HCT116 (cell line): ENCODE data around the gene ARHGEF17. TPM values are rescaled to one million over a fixed set of nuclear protein-coding genes. Genes with fewer than 3 reads are reported as not detected.

Experiments
- ATAC-seq: fragments of 200-7000 bp; cut with Tn5 transposase; 2 replicates; pipeline ENCODE4 v1.9.1; 2020; ENCODE audit warnings: mild to moderate bottlenecking, moderate library complexity
- BruUV-seq: library from RNA; stranded (reverse); fragments of 400-500 nt; replicated peaks from 2 replicates; lab custom pipeline; 2021; lab: Mats Ljungman, UMichigan
- CTCF ChIA-PET: fragments of 300-600 bp; sonication (Branson Sonifier 250); formaldehyde crosslinking; loops from one replicate; lab custom pipeline; 2021; ENCODE audit warnings: antibody characterized with exemption; lab: Charles Lee
- POLR2A ChIA-PET: fragments of 300-600, 350-600 bp; sonication (Branson Sonifier 250); formaldehyde crosslinking; loops from one replicate; lab custom pipeline; 2021; ENCODE audit warnings: antibody characterized with exemption; lab: Charles Lee
- RAD21 ChIA-PET, 2 experiments: fragments of 300-600 bp; sonication (Branson Sonifier 250); formaldehyde crosslinking; loops; one replicate each; lab custom pipeline; 2023; ENCODE audit warnings: low total read pairs in 2 of 2; ENCODE audit not compliant: uncharacterized antibody in 2 of 2, unreplicated experiment in 2 of 2, low non-redundant PET in 1 of 2; lab: Charles Lee
- DNase-seq: peaks from one replicate; pipeline ENCODE4 v3.0.0-alpha.2; 2010; ENCODE audit warnings: low read depth, low spot score
- H2AFZ ChIP-seq: fragments of 200-600 bp; shearing (Covaris generic), sonication (generic); 2 replicates; pipeline ENCODE4 v1.6.1; 2017; ENCODE audit warnings: low read depth, mixed run types, mixed read lengths, antibody characterized with exemption, low read length; ENCODE audit not compliant: poor library complexity, severe bottlenecking
- H3K27ac ChIP-seq: 2 replicates; pipeline ENCODE4 v1.5.1; 2012; ENCODE audit warnings: low read depth, low read length
- H3K27me3 ChIP-seq: fragments of 200-600 bp; sonication (generic); 2 replicates; pipeline ENCODE4 v1.6.1; 2016; ENCODE audit warnings: mixed run types, low read length, mixed read lengths; ENCODE audit not compliant: insufficient read depth
- H3K36me3 ChIP-seq, 2 experiments: fragments of 200-500 bp in 1 of 2; fragments of 200-600 bp in 1 of 2; sonication (Bioruptor generic) in 1 of 2; sonication (generic) in 1 of 2; 2 replicates each; pipeline versions ENCODE4 v1.5.1 to v1.6.1; 2014 to 2016; ENCODE audit warnings: low read length in 2 of 2, inconsistent platforms in 1 of 2, mixed read lengths in 1 of 2, mixed run types in 1 of 2; ENCODE audit not compliant: insufficient read depth in 2 of 2, control insufficient read depth in 1 of 2
- H3K4me1 ChIP-seq, 2 experiments: fragments of 200-600 bp in 1 of 2; sonication (generic) in 1 of 2; 2 replicates each; pipeline versions ENCODE4 v1.5.1 to v1.6.1; 2012 to 2017; ENCODE audit warnings: low read length in 2 of 2, inconsistent platforms in 1 of 2, mild to moderate bottlenecking in 1 of 2, mixed read lengths in 1 of 2, mixed run types in 1 of 2, moderate library complexity in 1 of 2; ENCODE audit not compliant: insufficient read depth in 2 of 2, control insufficient read depth in 1 of 2
- H3K4me2 ChIP-seq: fragments of 200-600 bp; sonication (generic); 2 replicates; pipeline ENCODE4 v1.6.1; 2017; ENCODE audit warnings: mixed run types, low read length, mixed read lengths
- H3K4me3 ChIP-seq, 2 experiments: fragments of 200-600 bp in 1 of 2; sonication (generic) in 1 of 2; replicated peaks in 1 of 2; 2 replicates each; pipeline ENCODE4 v1.5.1; 2011 to 2016; ENCODE audit warnings: low read length in 2 of 2, control low read depth in 1 of 2, low read depth in 1 of 2, mild to moderate bottlenecking in 1 of 2, mixed read lengths in 1 of 2, mixed run types in 1 of 2
- H3K79me2 ChIP-seq: fragments of 200-600 bp; sonication (generic); 2 replicates; pipeline ENCODE4 v1.6.1; 2017; ENCODE audit warnings: mild to moderate bottlenecking, mixed run types, low read length, moderate library complexity, mixed read lengths; ENCODE audit not compliant: insufficient read depth
- H3K9ac ChIP-seq: fragments of 200-600 bp; sonication (generic); 2 replicates; pipeline ENCODE4 v1.6.1; 2016; ENCODE audit warnings: low read length, mixed read lengths
- H3K9me2 ChIP-seq: fragments of 200-600 bp; sonication (generic), shearing (Covaris generic); 2 replicates; pipeline ENCODE4 v1.6.1; 2017; ENCODE audit warnings: mixed run types, mild to moderate bottlenecking, moderate library complexity; ENCODE audit not compliant: insufficient read depth
- H3K9me3 ChIP-seq, 2 experiments: fragments of 200-500 bp in 1 of 2; fragments of 200-600 bp in 1 of 2; sonication (Bioruptor generic) in 1 of 2; sonication (generic) in 1 of 2; 2 replicates each; pipeline ENCODE4 v1.6.1; 2014 to 2017; ENCODE audit warnings: low read length in 2 of 2, mixed read lengths in 2 of 2, inconsistent platforms in 1 of 2, low read depth in 1 of 2, mild to moderate bottlenecking in 1 of 2, mixed run types in 1 of 2, moderate library complexity in 1 of 2; ENCODE audit not compliant: control insufficient read depth in 1 of 2, insufficient read depth in 1 of 2
- H4K20me1 ChIP-seq: fragments of 200-600 bp; sonication (generic), shearing (Covaris generic); 2 replicates; pipeline ENCODE4 v1.6.1; 2017; ENCODE audit warnings: mixed run types, mild to moderate bottlenecking, moderate library complexity; ENCODE audit not compliant: insufficient read depth
- ATF3 ChIP-seq: IDR thresholded peaks from 2 replicates; pipeline ENCODE4 v1.6.1; 2012
- CBX3 ChIP-seq: IDR thresholded peaks from 2 replicates; pipeline ENCODE4 v1.6.1; 2012; ENCODE audit warnings: low read depth
- CEBPB ChIP-seq: IDR thresholded peaks from 2 replicates; pipeline ENCODE4 v1.6.1; 2012; ENCODE audit warnings: low read depth
- CTCF ChIP-seq, 3 experiments: fragments of 200-600 bp in 1 of 3; sonication (generic) in 1 of 3; IDR thresholded peaks in 2 of 3; conservative IDR thresholded peaks in 1 of 3; 2 replicates each; pipeline ENCODE4 v1.5.1; 2012 to 2017; ENCODE audit warnings: low read depth in 2 of 3, low read length in 2 of 3, antibody characterized with exemption in 1 of 3, borderline replicate concordance in 1 of 3, control low read depth in 1 of 3, mild to moderate bottlenecking in 1 of 3, mixed read lengths in 1 of 3, mixed run types in 1 of 3, moderate library complexity in 1 of 3; ENCODE audit not compliant: insufficient read depth in 1 of 3
- EGR1 ChIP-seq: IDR thresholded peaks from 2 replicates; pipeline ENCODE4 v1.6.1; 2012; ENCODE audit warnings: low read depth
- EZH2phosphoT487 ChIP-seq: fragments of 200-600 bp; IDR thresholded peaks from 2 replicates; pipeline ENCODE4 v1.6.1; 2018; ENCODE audit warnings: antibody characterized with exemption, borderline replicate concordance
- FOSL1 ChIP-seq: IDR thresholded peaks from 2 replicates; pipeline ENCODE4 v1.6.1; 2012; ENCODE audit warnings: low read depth
- JUND ChIP-seq: IDR thresholded peaks from 2 replicates; pipeline ENCODE4 v1.6.1; 2012
- MAX ChIP-seq: IDR thresholded peaks from 2 replicates; pipeline ENCODE4 v1.6.1; 2012
- POLR2A ChIP-seq: IDR thresholded peaks from 2 replicates; pipeline ENCODE4 v1.7.0; 2011; ENCODE audit warnings: borderline replicate concordance; ENCODE audit not compliant: insufficient read depth, insufficient read length; ENCODE audit errors: extremely low read depth
- POLR2AphosphoS5 ChIP-seq: IDR thresholded peaks from 2 replicates; pipeline ENCODE4 v1.6.1; 2011; ENCODE audit warnings: mild to moderate bottlenecking, low read depth, low read length, moderate library complexity
- REST ChIP-seq: IDR thresholded peaks from 2 replicates; pipeline ENCODE4 v1.6.1; 2012; ENCODE audit warnings: low read depth
- SP1 ChIP-seq: IDR thresholded peaks from 2 replicates; pipeline ENCODE4 v1.6.1; 2012; ENCODE audit warnings: low read depth
- SRF ChIP-seq: IDR thresholded peaks from 2 replicates; pipeline ENCODE4 v1.6.1; 2012; ENCODE audit warnings: low read depth
- YY1 ChIP-seq: IDR thresholded peaks from 2 replicates; pipeline ENCODE4 v1.6.1; 2011; ENCODE audit warnings: low read length, low read depth, moderate library complexity, mild to moderate bottlenecking; ENCODE audit not compliant: insufficient replicate concordance; ENCODE audit errors: extremely low read depth
- ZFX ChIP-seq: fragments of 450-650 bp; IDR thresholded peaks from 2 replicates; pipeline ENCODE4 v1.6.1; 2017
- ZNF274 ChIP-seq: fragments of 200-500 bp; sonication (Bioruptor generic); IDR thresholded peaks from 2 replicates; pipeline ENCODE4 v1.6.1; 2014; ENCODE audit warnings: mild to moderate bottlenecking, low read depth, low read length, inconsistent platforms
- intact Hi-C: fragments of 100-400 bp; cut with micrococcal nuclease; formaldehyde crosslinking; loops from 2 replicates; pipeline ENCODE4 v1.10.0; 2022
- total RNA-seq: library from RNA; stranded (reverse); gene quantifications from one replicate; pipeline ENCODE4 v1.2.1, GENCODE V29; 2021; ENCODE audit not compliant: unreplicated experiment

ARHGEF17 gene
- total RNA-seq, 1 experiment from 2014 or later, result 18.2 TPM

GRCh38 chr11:73396251-73396930, 88.3 kb downstream of the ARHGEF17 start:
- RAD21 ChIA-PET, result no interaction called here
- Histone ChIP-seq H3K9me2 (no peaks in the 10 kb centered on the region), H3K4me1 (no peaks in the 10 kb centered on the region; a peak in 1 of 4 replicates), H3K9ac (no peak overlapping the region), H3K4me3 (no peak overlapping the region), H3K4me2 (no peak overlapping the region), H3K9me3 (no peaks in the 10 kb centered on the region), H3K79me2 (no peaks in the 10 kb centered on the region), H3K27me3 (no peaks in the 10 kb centered on the region), H3K27ac (no peak overlapping the region), H2AFZ (no peak overlapping the region), H4K20me1 (no peaks in the 10 kb centered on the region), H3K36me3 (peaks cover 2 to 12% of the 10 kb centered on the region in 2 experiments; a peak in 2 of 4 replicates)
- CTCF ChIA-PET, result interaction anchor here (0.8 to 1.6 kb wide), 5 partner anchors 37 to 535 kb away, joined by 3 to 7 read pairs (median 3); no protein-coding TSS in a partner anchor
- no peak for DNase-seq
- TF ChIP-seq SP1 (no peak), YY1 (no peak), CTCF (IDR thresholded peaks at IDR 0.05 in 2 of 3, conservative IDR thresholded peaks at IDR 0.05 in 1 of 3; ENCODE audit: borderline replicate concordance in 1 of 3, insufficient read depth in 1 of 3, low read depth in 2 of 3, low read length in 2 of 3) (no peak), EGR1 (no peak), REST (no peak), JUND (no peak), ZNF274 (no peak), POLR2AphosphoS5 (no peak), ATF3 (no peak), CEBPB (no peak), MAX (no peak), SRF (no peak), ZFX (no peak), POLR2A (no peak), FOSL1 (no peak), CBX3 (no peak), EZH2phosphoT487 (no peak)
- intact Hi-C loops, result no loop called here
- BruUV-seq, result no TSS peak
- POLR2A ChIA-PET, result no interaction called here
- ATAC-seq, result no peak
